Transverse colon (tissue), 4 donors: ENCODE data around the gene USP53.

Source experiments
- CTCF ChIP-seq, 5 experiments: fragments of 200-600 bp in 3 of 5; fragments of 450-650 bp in 2 of 5; sonication (generic) in 3 of 5; IDR thresholded peaks; 1 replicate in 2 of 5; 2 replicates in 3 of 5; pipeline ENCODE4 v1.5.1; 2016 to 2017; ENCODE audit warnings: antibody characterized with exemption in 5 of 5, inconsistent platforms in 3 of 5, mild to moderate bottlenecking in 2 of 5, moderate library complexity in 1 of 5
- EP300 ChIP-seq: sonication (generic); formaldehyde crosslinking; IDR thresholded peaks from one replicate; pipeline ENCODE4 v1.6.1; 2017; ENCODE audit warnings: antibody characterized with exemption, low read depth
- POLR2A ChIP-seq: fragments of 450-650 bp; IDR thresholded peaks from one replicate; pipeline ENCODE4 v1.6.1; 2016; ENCODE audit warnings: antibody characterized with exemption, mild to moderate bottlenecking, moderate library complexity
- POLR2AphosphoS5 ChIP-seq, 3 donors: sonication (generic); formaldehyde crosslinking; IDR thresholded peaks; one replicate each; pipeline ENCODE4 v1.6.1; 2016; ENCODE audit warnings: antibody characterized with exemption in 3 of 3

- TF ChIP-seq EP300 (no peak), POLR2A (no peak), CTCF (IDR thresholded peaks at IDR 0.05) (no peak), POLR2AphosphoS5 (IDR thresholded peaks at IDR 0.05) (no peak)
These were observed 49.5 kb downstream of the USP53 start for GRCh38 chr4:119261986-119262385.
